Activated CD8-positive, alpha-beta T cell treated with anti-CD3 and anti-CD28 coated beads for 36 hours (primary cell): Measurements from ENCODE around the gene HS1BP3. TPM values are rescaled to one million over a fixed set of nuclear protein-coding genes. Genes with fewer than 3 reads are reported as not detected.

Experiments
- ATAC-seq: fragments of 200-7000 bp; cut with Tn5 transposase; one replicate; pipeline ENCODE4 v1.10.0; 2021; ENCODE audit warnings: mild to moderate bottlenecking, moderate library complexity
- CTCF ChIA-PET: fragments of 350-600 bp; sonication (Branson Sonifier 250); formaldehyde crosslinking; loops from one replicate; lab custom pipeline; 2021; ENCODE audit warnings: antibody characterized with exemption; lab: Charles Lee
- POLR2A ChIA-PET: fragments of 350-600 bp; sonication (Branson Sonifier 250); formaldehyde crosslinking; loops from one replicate; lab custom pipeline; 2021; ENCODE audit warnings: antibody characterized with exemption; lab: Charles Lee
- DNase-seq: peaks from one replicate; pipeline ENCODE4 v3.0.0-alpha.2; 2020
- H3K27ac Mint-ChIP-seq: one replicate; pipeline ENCODE4 v1.8.0; 2021; ENCODE audit warnings: mild to moderate bottlenecking, mixed read lengths
- H3K27me3 Mint-ChIP-seq: one replicate; pipeline ENCODE4 v1.8.0; 2021; ENCODE audit warnings: mixed read lengths
- H3K36me3 Mint-ChIP-seq: one replicate; pipeline ENCODE4 v1.8.0; 2021; ENCODE audit warnings: low read depth, mixed read lengths
- H3K4me1 Mint-ChIP-seq: one replicate; pipeline ENCODE4 v1.8.0; 2021; ENCODE audit warnings: low read depth, mixed read lengths
- H3K4me3 Mint-ChIP-seq: one replicate; pipeline ENCODE4 v1.8.0; 2021; ENCODE audit warnings: mild to moderate bottlenecking, moderate library complexity, mixed read lengths
- H3K9me3 Mint-ChIP-seq: one replicate; pipeline ENCODE4 v1.8.0; 2021; ENCODE audit warnings: mixed read lengths
- intact Hi-C: fragments of 100-400 bp; cut with micrococcal nuclease; formaldehyde crosslinking; loops from one replicate; pipeline ENCODE4 v1.10.0; 2022
- total RNA-seq, 2 experiments: library from RNA; stranded (reverse); gene quantifications; one replicate each; pipeline ENCODE4 v1.2.3, GENCODE V29; 2021
- TF ChIP-seq, protein P1 (sequence below): fragments of 200-600 bp; IDR thresholded peaks from one replicate; pipeline ENCODE4 v1.8.0; 2022; ENCODE audit warnings: antibody characterized with exemption, mild to moderate bottlenecking

The HS1BP3 gene
- total RNA-seq, 2 experiments from 2014 or later = 6.5 to 7.9 TPM

DNA sequence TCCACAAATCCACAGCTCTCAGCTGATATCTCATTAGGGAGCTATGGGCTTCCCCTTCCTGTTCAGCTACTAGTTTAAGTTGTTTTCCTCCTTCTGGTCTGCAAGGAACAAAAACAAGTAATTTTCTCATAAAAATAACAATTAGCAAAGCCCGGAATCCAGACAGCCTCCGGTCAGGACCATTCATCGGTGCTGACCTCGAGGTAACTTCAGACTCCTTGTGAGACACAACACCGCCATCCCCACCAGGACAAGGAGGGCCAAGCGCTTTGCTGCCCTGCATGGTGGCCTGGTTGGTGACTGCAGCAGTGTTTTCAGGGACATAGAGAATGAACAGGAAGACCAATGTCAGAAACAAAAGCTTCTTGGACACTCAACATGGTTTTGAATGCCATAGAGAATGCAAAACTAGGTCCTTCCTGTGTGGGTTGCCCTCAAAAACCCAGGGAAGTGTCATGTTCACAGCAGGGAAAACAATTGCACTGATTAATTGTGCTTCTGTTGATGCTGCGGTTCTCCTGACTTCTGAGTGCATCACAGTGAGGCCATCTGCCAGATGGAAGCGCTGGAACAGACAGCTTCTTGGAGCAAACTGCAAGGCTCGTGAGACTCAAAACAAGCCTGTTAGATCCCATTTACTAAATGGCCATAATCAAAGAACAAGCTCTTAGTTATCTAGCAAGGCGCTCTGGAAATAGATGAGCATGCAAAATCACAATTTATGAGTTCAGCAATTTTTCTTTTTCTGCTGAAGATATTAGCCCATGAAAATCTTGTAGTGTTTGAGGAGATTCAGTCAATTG is 77.1 kb downstream of the HS1BP3 start:
- CTCF ChIA-PET = no interaction called here
- no peaks in the 10 kb centered on the region for H3K9me3 Mint-ChIP-seq
- DNase-seq = no peak
- intact Hi-C loops = no loop called here
- no peak overlapping the region for H3K27ac Mint-ChIP-seq
- no peak for ATAC-seq
- TF ChIP-seq, protein P1, sequence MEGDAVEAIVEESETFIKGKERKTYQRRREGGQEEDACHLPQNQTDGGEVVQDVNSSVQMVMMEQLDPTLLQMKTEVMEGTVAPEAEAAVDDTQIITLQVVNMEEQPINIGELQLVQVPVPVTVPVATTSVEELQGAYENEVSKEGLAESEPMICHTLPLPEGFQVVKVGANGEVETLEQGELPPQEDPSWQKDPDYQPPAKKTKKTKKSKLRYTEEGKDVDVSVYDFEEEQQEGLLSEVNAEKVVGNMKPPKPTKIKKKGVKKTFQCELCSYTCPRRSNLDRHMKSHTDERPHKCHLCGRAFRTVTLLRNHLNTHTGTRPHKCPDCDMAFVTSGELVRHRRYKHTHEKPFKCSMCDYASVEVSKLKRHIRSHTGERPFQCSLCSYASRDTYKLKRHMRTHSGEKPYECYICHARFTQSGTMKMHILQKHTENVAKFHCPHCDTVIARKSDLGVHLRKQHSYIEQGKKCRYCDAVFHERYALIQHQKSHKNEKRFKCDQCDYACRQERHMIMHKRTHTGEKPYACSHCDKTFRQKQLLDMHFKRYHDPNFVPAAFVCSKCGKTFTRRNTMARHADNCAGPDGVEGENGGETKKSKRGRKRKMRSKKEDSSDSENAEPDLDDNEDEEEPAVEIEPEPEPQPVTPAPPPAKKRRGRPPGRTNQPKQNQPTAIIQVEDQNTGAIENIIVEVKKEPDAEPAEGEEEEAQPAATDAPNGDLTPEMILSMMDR = no peak
- H3K4me1 Mint-ChIP-seq = peaks cover 18% of the 10 kb centered on the region
- H3K4me3 Mint-ChIP-seq = no peak overlapping the region
- POLR2A ChIA-PET = interaction anchor here (0.7 kb wide), 1 partner anchor 547 kb away, joined by 3 read pairs; no protein-coding TSS in a partner anchor
- peaks cover 3% of the 10 kb centered on the region for H3K36me3 Mint-ChIP-seq
- no peaks in the 10 kb centered on the region for H3K27me3 Mint-ChIP-seq

DNA sequence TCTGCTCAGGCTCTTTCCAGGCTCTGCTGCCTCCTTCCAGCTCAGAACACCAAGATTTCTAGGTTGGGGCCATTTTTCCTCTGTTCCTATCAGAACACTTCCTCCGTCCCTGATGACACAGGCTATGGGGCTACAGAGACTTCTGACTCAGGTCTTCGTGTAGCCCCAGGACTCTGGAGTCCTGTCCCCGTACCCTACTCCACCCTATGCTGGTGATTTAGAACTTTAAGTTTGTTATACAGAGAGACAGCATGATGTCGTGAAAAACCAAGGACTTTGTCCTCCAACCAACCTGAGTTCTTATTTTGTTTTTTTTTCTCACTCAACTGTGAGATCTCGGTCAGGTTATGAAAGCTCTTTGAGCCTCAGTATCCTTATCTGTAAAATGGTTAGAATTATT is 78.7 kb downstream of the HS1BP3 start:
- TF ChIP-seq, protein P1 = no peak
- Mint-ChIP-seq H3K4me1 (peaks cover 14% of the 10 kb centered on the region), H3K9me3 (no peaks in the 10 kb centered on the region), H3K4me3 (no peak overlapping the region), H3K27ac (peak overlapping the region; percentile 8), H3K36me3 (peaks cover 3% of the 10 kb centered on the region), H3K27me3 (no peaks in the 10 kb centered on the region)
- POLR2A ChIA-PET = no interaction called here
- no peak for ATAC-seq
- DNase-seq = no peak
- intact Hi-C loops = no loop called here
- CTCF ChIA-PET = interaction anchor here (0.9 kb wide), 1 partner anchor 63 kb away, joined by 3 read pairs; no protein-coding TSS in a partner anchor

DNA sequence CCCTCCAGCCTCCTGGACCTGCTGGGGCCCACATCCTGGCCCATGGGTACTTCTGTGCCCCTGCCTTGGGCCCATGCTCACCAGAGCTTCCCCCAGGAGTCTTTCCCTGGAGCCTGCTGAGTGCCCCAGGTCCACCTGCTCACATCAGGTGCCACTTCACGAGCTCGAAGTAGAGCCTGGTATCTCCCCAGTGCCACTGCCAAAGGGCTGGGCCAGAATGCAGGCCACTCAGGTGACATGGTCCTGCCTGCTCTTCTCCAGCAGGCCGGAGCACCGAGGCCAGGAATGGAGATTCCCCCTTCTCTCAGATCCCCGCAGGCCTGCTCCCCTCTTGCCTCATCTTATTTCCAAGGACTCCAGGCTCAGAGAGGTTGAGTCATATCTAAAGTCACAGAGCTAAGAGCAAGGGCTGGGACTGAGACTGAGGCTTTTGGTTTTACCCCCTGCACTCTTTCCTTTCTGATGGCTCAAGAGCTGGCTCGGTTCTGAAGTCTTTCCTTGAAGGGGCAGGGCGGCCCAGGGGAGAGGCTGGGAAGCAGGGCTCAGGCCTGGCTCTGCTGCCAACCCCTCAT is 79.2 kb downstream of the HS1BP3 start:
- Mint-ChIP-seq H3K9me3 (no peaks in the 10 kb centered on the region), H3K27ac (peak overlapping the region; percentile 8), H3K27me3 (peaks cover 3% of the 10 kb centered on the region), H3K4me1 (peaks cover 9% of the 10 kb centered on the region), H3K4me3 (no peak overlapping the region), H3K36me3 (no peaks in the 10 kb centered on the region)
- ChIA-PET POLR2A (no interaction called here), CTCF (interaction anchor here (0.9 kb wide), 1 partner anchor 63 kb away, joined by 3 read pairs; no protein-coding TSS in a partner anchor)
- DNase-seq = no peak
- ATAC-seq = no peak
- TF ChIP-seq, protein P1 = no peak
- intact Hi-C loops = no loop called here

DNA sequence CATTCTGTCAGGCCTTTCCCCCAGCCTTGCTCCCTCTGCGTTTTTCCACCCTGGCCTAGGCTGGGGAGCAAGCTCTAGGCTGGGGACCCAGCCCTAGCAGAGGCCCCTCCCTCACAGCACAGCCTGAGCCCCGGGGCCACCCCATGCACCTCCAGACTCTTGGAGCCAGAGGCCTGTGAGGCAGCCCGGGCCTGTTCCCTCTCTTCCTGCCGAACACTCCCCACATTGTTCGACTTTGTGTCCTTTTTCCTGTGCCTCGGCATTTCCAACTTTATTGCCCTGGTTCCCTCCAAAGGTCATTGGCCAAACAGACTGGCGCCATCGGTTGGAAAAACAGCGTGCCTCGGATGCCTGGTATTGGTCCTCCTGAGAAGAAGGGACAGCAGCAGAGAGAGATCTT is 79.7 kb downstream of the HS1BP3 start:
- Mint-ChIP-seq H3K27ac (no peak overlapping the region), H3K27me3 (peaks cover 3% of the 10 kb centered on the region), H3K4me3 (no peak overlapping the region), H3K9me3 (no peaks in the 10 kb centered on the region), H3K4me1 (peaks cover 4% of the 10 kb centered on the region), H3K36me3 (no peaks in the 10 kb centered on the region)
- TF ChIP-seq, protein P1 = no peak
- ATAC-seq = no peak
- CTCF ChIA-PET = no interaction called here
- POLR2A ChIA-PET = no interaction called here
- intact Hi-C loops = no loop called here
- no peak for DNase-seq

DNA sequence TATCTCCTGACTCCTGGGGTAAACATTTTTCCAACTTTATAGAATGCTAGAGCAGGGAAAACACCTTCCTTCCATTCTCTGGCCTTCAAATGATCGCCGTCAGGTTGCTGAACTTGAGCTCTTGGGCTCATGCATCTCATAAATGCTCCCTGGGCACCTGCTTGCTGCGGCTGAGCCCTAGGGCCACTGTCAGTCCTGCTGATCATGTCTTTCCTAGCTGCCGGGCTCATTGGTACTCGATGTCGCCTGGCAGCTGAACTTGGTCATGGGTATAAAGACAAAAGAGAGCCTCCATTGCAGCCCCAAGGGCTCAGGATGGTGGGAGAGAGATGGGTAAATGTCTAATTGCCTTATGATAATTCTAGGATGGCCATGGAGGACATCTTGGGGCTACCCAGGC is 80.6 kb downstream of the HS1BP3 start:
- H3K27ac Mint-ChIP-seq = no peak overlapping the region
- no peaks in the 10 kb centered on the region for H3K4me1 Mint-ChIP-seq
- H3K9me3 Mint-ChIP-seq = no peaks in the 10 kb centered on the region
- intact Hi-C loops = no loop called here
- CTCF ChIA-PET = no interaction called here
- POLR2A ChIA-PET = no interaction called here
- TF ChIP-seq, protein P1 = no peak
- ATAC-seq = no peak
- DNase-seq = no peak
- no peak overlapping the region for H3K4me3 Mint-ChIP-seq
- H3K36me3 Mint-ChIP-seq = no peaks in the 10 kb centered on the region
- H3K27me3 Mint-ChIP-seq = peaks cover 3% of the 10 kb centered on the region
